ENCODE results near the gene SMIM36. TPM values are rescaled to one million over a fixed set of nuclear protein-coding genes. Genes with fewer than 3 reads are reported as not detected.
"Not testable (repeated sequence)": the region's sequence is repeated elsewhere in the genome, so short reads cannot be mapped to it uniquely, and the experiment has no call there.

SMIM36 gene
- total RNA-seq, 2 experiments from 2014 or later: not detected

GRCh38 chr17:55531053-55531728, 19.9 kb upstream of the SMIM36 start:
- no peak overlapping the region for H3K4me3 Mint-ChIP-seq

GRCh38 chr17:55530064-55530463, 18.8 kb upstream of the SMIM36 start:
- ChIA-PET POLR2A (no interaction called here), CTCF (interaction anchor here (0.6 to 7.9 kb wide), 3 partner anchors 71 to 187 kb away, joined by 3 to 229 read pairs (median 4); no protein-coding TSS in a partner anchor)
- no peaks in the 10 kb centered on the region for H3K9me3 Mint-ChIP-seq
- no peak overlapping the region for H3K27ac Mint-ChIP-seq
- no peak for DNase-seq
- intact Hi-C loops (cut with micrococcal nuclease): no loop called here
- H3K4me3 Mint-ChIP-seq: no peak overlapping the region
- H3K36me3 Mint-ChIP-seq: no peaks in the 10 kb centered on the region
- no peaks in the 10 kb centered on the region for H3K4me1 Mint-ChIP-seq (ENCODE audit: low read depth)
- H3K27me3 Mint-ChIP-seq: peaks cover 1% of the 10 kb centered on the region

More at GRCh38 chr17:55531053-55531728, 19.9 kb upstream of the SMIM36 start:
- Mint-ChIP-seq H3K9me3 (no peaks in the 10 kb centered on the region), H3K27me3 (peaks cover 1% of the 10 kb centered on the region), H3K36me3 (no peaks in the 10 kb centered on the region), H3K4me1 (ENCODE audit: low read depth) (no peaks in the 10 kb centered on the region), H3K27ac (no peak overlapping the region)
- ChIA-PET POLR2A (no interaction called here), CTCF (interaction anchor here (1.0 to 4.6 kb wide), 2 partner anchors 71 to 185 kb away, joined by 3 to 45 read pairs; no protein-coding TSS in a partner anchor)
- intact Hi-C loops (cut with micrococcal nuclease): no loop called here
- no peak for DNase-seq

GRCh38 chr17:55527540-55528118, 16.4 kb upstream of the SMIM36 start:
- Mint-ChIP-seq H3K4me1 (ENCODE audit: low read depth) (peaks cover 10% of the 10 kb centered on the region), H3K27me3 (peaks cover 4% of the 10 kb centered on the region), H3K36me3 (no peaks in the 10 kb centered on the region), H3K9me3 (no peaks in the 10 kb centered on the region), H3K4me3 (no peak overlapping the region), H3K27ac (no peak overlapping the region)
- ChIA-PET CTCF (interaction anchor here (1.0 to 7.9 kb wide), 27 partner anchors 13 to 282 kb away, joined by 3 to 229 read pairs (median 5); partner anchors contain the start of gene TMEM100), POLR2A (no interaction called here)
- DNase-seq: peak; percentile 31
- intact Hi-C loops (cut with micrococcal nuclease): loop anchor here (1.0 to 2.0 kb wide), 3 partner anchors 19 to 297 kb away; no protein-coding TSS in a partner anchor

GRCh38 chr17:55524440-55525220, 13.4 kb upstream of the SMIM36 start:
- intact Hi-C loops (cut with micrococcal nuclease): loop anchor here (1.0 kb wide), 2 partner anchors 53 to 101 kb away; no protein-coding TSS in a partner anchor
- H3K27ac Mint-ChIP-seq: no peak overlapping the region
- H3K4me1 Mint-ChIP-seq (ENCODE audit: low read depth): peaks cover 10% of the 10 kb centered on the region
- peaks cover 14% of the 10 kb centered on the region for H3K27me3 Mint-ChIP-seq
- H3K36me3 Mint-ChIP-seq: no peaks in the 10 kb centered on the region
- CTCF ChIA-PET: interaction anchor here (0.7 to 7.9 kb wide), 16 partner anchors 9 to 248 kb away, joined by 3 to 229 read pairs (median 7); partner anchors contain the start of gene TMEM100
- H3K9me3 Mint-ChIP-seq: no peaks in the 10 kb centered on the region
- H3K4me3 Mint-ChIP-seq: no peak overlapping the region
- POLR2A ChIA-PET: interaction anchor here (1.3 kb wide), 2 partner anchors 53 to 100 kb away, joined by 4 to 5 read pairs; no protein-coding TSS in a partner anchor
- DNase-seq: no peak

- H3K4me3 Mint-ChIP-seq; POLR2A ChIA-PET; H3K36me3 Mint-ChIP-seq; intact Hi-C loops (cut with micrococcal nuclease); DNase-seq; H3K9me3 Mint-ChIP-seq; H3K27ac Mint-ChIP-seq; H3K4me1 Mint-ChIP-seq (ENCODE audit: low read depth): not testable (repeated sequence)
- peaks cover 14% of the 10 kb centered on the region for H3K27me3 Mint-ChIP-seq
- CTCF ChIA-PET: interaction anchor here (1.3 to 7.9 kb wide), 5 partner anchors 9 to 247 kb away, joined by 5 to 229 read pairs (median 39); partner anchors contain the start of gene TMEM100
Measured at GRCh38 chr17:55523032-55523431, 11.8 kb upstream of the SMIM36 start.

- Mint-ChIP-seq H3K4me3 (no peak overlapping the region), H3K27ac (no peak overlapping the region), H3K4me1 (ENCODE audit: low read depth) (peaks cover 10% of the 10 kb centered on the region), H3K36me3 (no peaks in the 10 kb centered on the region), H3K9me3 (no peaks in the 10 kb centered on the region), H3K27me3 (peaks cover 14% of the 10 kb centered on the region)
- CTCF ChIA-PET: interaction anchor here (0.6 kb wide), 1 partner anchor 81 kb away, joined by 3 read pairs; no protein-coding TSS in a partner anchor
- POLR2A ChIA-PET: no interaction called here
- DNase-seq: no peak
- intact Hi-C loops (cut with micrococcal nuclease): no loop called here
Measured at GRCh38 chr17:55521186-55521585, 9.9 kb upstream of the SMIM36 start.

GRCh38 chr17:55520402-55520801, 9.2 kb upstream of the SMIM36 start:
- Mint-ChIP-seq H3K27me3 (peaks cover 16% of the 10 kb centered on the region), H3K4me3 (no peak overlapping the region), H3K27ac (no peak overlapping the region), H3K9me3 (no peaks in the 10 kb centered on the region), H3K4me1 (ENCODE audit: low read depth) (peaks cover 10% of the 10 kb centered on the region), H3K36me3 (no peaks in the 10 kb centered on the region)
- intact Hi-C loops (cut with micrococcal nuclease): no loop called here
- DNase-seq: no peak
- ChIA-PET POLR2A (no interaction called here), CTCF (no interaction called here)

- Mint-ChIP-seq H3K27ac (no peak overlapping the region), H3K9me3 (no peaks in the 10 kb centered on the region), H3K27me3 (peaks cover 19% of the 10 kb centered on the region), H3K4me3 (no peak overlapping the region), H3K36me3 (no peaks in the 10 kb centered on the region), H3K4me1 (ENCODE audit: low read depth) (no peaks in the 10 kb centered on the region)
- DNase-seq: no peak
- intact Hi-C loops (cut with micrococcal nuclease): no loop called here
- ChIA-PET CTCF (interaction anchor here (0.8 kb wide), 1 partner anchor 161 kb away, joined by 3 read pairs; no protein-coding TSS in a partner anchor), POLR2A (no interaction called here)
Measured at GRCh38 chr17:55518510-55518909, 7.3 kb upstream of the SMIM36 start.

- Mint-ChIP-seq H3K4me3 (no peak overlapping the region), H3K27me3 (peaks cover 6% of the 10 kb centered on the region), H3K27ac (no peak overlapping the region), H3K4me1 (ENCODE audit: low read depth) (no peaks in the 10 kb centered on the region), H3K9me3 (no peaks in the 10 kb centered on the region), H3K36me3 (no peaks in the 10 kb centered on the region)
- peak; percentile 75 for DNase-seq
- intact Hi-C loops (cut with micrococcal nuclease): loop anchor here (1.0 to 5.0 kb wide), 3 partner anchors 92 to 521 kb away; partner anchors contain the start of gene MMD
- POLR2A ChIA-PET: interaction anchor here (0.6 kb wide), 1 partner anchor 88 kb away, joined by 3 read pairs; no protein-coding TSS in a partner anchor
- CTCF ChIA-PET: interaction anchor here (0.6 to 2.4 kb wide), 31 partner anchors 10 to 521 kb away, joined by 3 to 16 read pairs (median 4); partner anchors contain the start of genes MMD and PCTP
Measured at GRCh38 chr17:55513885-55514590, 2.8 kb upstream of the SMIM36 start.

GRCh38 chr17:55507669-55508068, 3.6 kb downstream of the SMIM36 start:
- intact Hi-C loops (cut with micrococcal nuclease); CTCF ChIA-PET; H3K4me3 Mint-ChIP-seq; H3K4me1 Mint-ChIP-seq (ENCODE audit: low read depth); DNase-seq; H3K27ac Mint-ChIP-seq; H3K9me3 Mint-ChIP-seq; H3K27me3 Mint-ChIP-seq; H3K36me3 Mint-ChIP-seq; POLR2A ChIA-PET: not testable (repeated sequence)

- POLR2A ChIA-PET; DNase-seq; H3K4me1 Mint-ChIP-seq (ENCODE audit: low read depth); H3K4me3 Mint-ChIP-seq; H3K27me3 Mint-ChIP-seq; CTCF ChIA-PET; H3K9me3 Mint-ChIP-seq; H3K36me3 Mint-ChIP-seq; H3K27ac Mint-ChIP-seq; intact Hi-C loops (cut with micrococcal nuclease): not testable (repeated sequence)
Measured at GRCh38 chr17:55501626-55502025, 9.6 kb downstream of the SMIM36 start.
